ENCODE data around the gene SRRD.

Gene SRRD

DNA sequence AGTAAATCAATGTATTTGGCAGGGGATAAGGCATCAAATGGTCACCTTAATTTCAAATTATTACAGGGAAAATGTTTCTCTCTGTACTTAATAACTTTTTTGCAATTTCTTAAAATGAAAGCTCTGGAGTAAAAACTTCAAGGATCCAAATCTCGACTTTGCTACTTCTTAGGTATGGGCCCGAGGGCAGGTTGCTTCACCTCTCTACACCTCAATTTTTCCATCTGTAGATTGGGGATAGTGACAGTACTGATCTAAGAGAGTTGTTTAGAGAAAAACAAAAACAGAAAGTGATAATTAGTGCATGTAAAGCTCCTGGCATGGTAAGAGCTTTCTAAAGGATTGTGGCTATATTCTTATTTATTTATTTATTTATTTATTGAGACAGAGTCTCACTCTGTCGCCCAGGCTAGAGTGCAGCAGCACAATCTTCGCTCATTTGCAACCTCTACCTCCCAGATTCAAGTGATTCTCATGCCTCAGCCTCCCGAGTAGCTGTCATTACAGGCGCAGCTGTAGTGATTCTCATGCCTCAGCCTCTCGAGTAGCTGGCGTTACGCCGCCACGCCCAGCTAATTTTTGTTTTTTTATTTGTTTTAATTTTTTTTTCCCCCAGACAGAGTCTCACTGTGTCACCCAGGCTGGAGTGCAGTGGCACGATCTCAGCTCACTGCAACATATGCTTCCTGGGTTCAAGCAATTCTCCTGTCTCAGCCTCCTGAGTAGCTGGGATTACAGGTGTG is 30.9 kb downstream of the SRRD start:
- no peak overlapping the region for H3K4me3 ChIP-seq
- intact Hi-C loops (cut with DNase I; ENCODE audit: low total_unique reads) = no loop called here
- no peaks in the 10 kb centered on the region for H3K9me3 ChIP-seq
- no peaks in the 10 kb centered on the region for H3K27me3 ChIP-seq
- peaks cover 0 to 7% (median 6%) of the 10 kb centered on the region in 3 donors for H3K36me3 ChIP-seq
- peaks cover 0 to 27% (median 16%) of the 10 kb centered on the region in 4 donors for H3K4me1 ChIP-seq
- no peak overlapping the region for H3K27ac ChIP-seq
- TF ChIP-seq, protein P1, sequence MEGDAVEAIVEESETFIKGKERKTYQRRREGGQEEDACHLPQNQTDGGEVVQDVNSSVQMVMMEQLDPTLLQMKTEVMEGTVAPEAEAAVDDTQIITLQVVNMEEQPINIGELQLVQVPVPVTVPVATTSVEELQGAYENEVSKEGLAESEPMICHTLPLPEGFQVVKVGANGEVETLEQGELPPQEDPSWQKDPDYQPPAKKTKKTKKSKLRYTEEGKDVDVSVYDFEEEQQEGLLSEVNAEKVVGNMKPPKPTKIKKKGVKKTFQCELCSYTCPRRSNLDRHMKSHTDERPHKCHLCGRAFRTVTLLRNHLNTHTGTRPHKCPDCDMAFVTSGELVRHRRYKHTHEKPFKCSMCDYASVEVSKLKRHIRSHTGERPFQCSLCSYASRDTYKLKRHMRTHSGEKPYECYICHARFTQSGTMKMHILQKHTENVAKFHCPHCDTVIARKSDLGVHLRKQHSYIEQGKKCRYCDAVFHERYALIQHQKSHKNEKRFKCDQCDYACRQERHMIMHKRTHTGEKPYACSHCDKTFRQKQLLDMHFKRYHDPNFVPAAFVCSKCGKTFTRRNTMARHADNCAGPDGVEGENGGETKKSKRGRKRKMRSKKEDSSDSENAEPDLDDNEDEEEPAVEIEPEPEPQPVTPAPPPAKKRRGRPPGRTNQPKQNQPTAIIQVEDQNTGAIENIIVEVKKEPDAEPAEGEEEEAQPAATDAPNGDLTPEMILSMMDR (IDR thresholded peaks at IDR 0.05) = no peak
- DNase-seq = no peak

DNA sequence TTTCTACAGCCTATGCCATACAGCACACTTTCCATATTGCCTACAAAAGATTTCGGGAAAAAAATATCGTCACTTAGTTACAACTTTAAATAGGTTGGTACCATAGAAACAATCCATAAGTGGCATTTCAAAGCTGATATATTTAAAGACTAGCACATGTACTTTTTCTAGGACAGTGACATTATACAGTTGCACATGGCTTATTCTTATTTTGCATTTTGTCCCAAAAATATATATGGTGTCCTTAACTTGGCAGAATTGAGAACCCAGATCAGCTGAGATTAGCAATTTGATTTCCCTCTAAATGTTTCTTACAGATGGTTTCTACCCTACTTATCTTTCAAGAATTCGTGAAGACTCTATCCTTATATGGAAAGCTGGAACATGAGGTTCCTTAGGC is 32.3 kb downstream of the SRRD start:
- TF ChIP-seq, protein P1 (IDR thresholded peaks at IDR 0.05) = no peak
- DNase-seq = no peak
- Histone ChIP-seq H3K4me3 (no peak overlapping the region), H3K9me3 (no peaks in the 10 kb centered on the region), H3K27ac (no peak overlapping the region), H3K4me1 (peaks cover 0 to 22% (median 12%) of the 10 kb centered on the region in 4 donors), H3K27me3 (no peaks in the 10 kb centered on the region), H3K36me3 (no peaks in the 10 kb centered on the region)
- intact Hi-C loops (cut with DNase I; ENCODE audit: low total_unique reads) = no loop called here

DNA sequence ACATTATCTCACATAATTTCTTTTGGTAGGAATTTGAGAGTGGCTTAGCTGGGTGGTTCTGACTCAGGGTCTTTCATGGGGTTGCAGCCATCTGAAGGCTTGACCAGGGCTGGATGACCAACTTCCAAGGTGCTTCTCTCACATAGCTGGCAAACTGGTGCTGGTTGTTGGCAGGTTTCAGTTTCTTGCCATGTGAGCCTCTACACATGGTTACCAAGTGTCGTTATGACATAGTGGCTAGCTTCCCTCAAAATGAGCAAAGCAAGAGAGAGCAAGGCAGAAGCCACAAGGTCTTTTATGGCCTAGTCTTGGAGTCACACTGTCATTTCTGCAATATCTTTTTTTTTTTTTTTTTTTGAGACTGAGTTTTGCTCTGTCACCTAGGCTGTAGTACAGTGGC is 32.8 kb downstream of the SRRD start:
- H3K27ac ChIP-seq = no peak overlapping the region
- TF ChIP-seq, protein P1 (IDR thresholded peaks at IDR 0.05) = no peak
- no peaks in the 10 kb centered on the region for H3K36me3 ChIP-seq
- H3K9me3 ChIP-seq = no peaks in the 10 kb centered on the region
- H3K27me3 ChIP-seq = no peaks in the 10 kb centered on the region
- H3K4me1 ChIP-seq = peaks cover 0 to 16% (median 7%) of the 10 kb centered on the region in 4 donors
- intact Hi-C loops (cut with DNase I; ENCODE audit: low total_unique reads) = no loop called here
- no peak for DNase-seq
- H3K4me3 ChIP-seq = no peak overlapping the region

DNA sequence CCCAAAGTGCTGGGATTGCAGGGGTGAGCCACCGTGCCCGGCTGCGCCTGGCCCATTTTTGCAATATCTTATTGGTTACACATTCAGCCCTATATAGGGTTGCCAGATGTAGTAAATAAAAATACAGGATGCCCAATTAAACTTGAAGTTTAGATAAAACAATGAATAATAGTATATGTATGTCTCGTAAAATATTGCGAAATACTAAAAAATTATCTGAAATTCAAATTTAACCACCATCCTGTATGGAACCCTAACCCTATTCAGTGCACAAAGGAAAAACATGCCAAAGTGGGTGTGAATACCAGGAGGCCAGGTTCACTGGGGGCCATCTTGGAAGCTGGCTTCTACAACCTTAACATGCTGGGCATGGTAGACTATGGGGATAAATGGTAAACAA is 33.8 kb downstream of the SRRD start:
- no peaks in the 10 kb centered on the region for H3K9me3 ChIP-seq
- intact Hi-C loops (cut with DNase I; ENCODE audit: low total_unique reads) = no loop called here
- H3K27me3 ChIP-seq = no peaks in the 10 kb centered on the region
- H3K4me1 ChIP-seq = peaks cover 0 to 14% (median 4%) of the 10 kb centered on the region in 4 donors
- H3K27ac ChIP-seq = no peak overlapping the region
- TF ChIP-seq, protein P1 (IDR thresholded peaks at IDR 0.05) = no peak
- no peak for DNase-seq
- no peaks in the 10 kb centered on the region for H3K36me3 ChIP-seq
- H3K4me3 ChIP-seq = no peak overlapping the region

DNA sequence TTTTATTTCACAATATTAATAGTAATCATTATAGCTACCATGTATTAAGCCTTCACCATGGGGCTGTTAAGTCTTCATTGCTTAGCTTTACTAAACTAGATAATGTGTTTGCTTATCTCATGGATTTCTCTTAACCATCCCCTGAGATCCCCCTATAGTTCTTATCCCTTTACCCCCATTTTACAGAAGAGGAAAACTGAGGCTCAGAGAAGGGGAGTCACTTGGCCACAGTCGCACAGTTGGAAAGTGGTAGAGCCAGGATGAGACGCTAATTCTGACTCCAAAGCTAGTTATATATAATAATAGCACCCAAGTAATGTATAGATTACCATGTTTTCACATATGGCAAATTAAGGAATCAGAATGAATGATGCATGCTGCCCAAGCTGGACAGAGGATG is 38.3 kb downstream of the SRRD start:
- intact Hi-C loops (cut with DNase I; ENCODE audit: low total_unique reads) = no loop called here
- Histone ChIP-seq H3K27me3 (no peaks in the 10 kb centered on the region), H3K27ac (no peak overlapping the region), H3K4me1 (peaks cover 0 to 3% (median 0%) of the 10 kb centered on the region in 4 donors), H3K9me3 (no peaks in the 10 kb centered on the region), H3K36me3 (peaks cover 0 to 18% (median 14%) of the 10 kb centered on the region in 3 donors), H3K4me3 (no peak overlapping the region)
- TF ChIP-seq, protein P1 (IDR thresholded peaks at IDR 0.05) = no peak
- no peak for DNase-seq
